Ectodermal cell (in vitro differentiated cells): ENCODE results near the gene GLIPR2.

Experiments used
- H3K27ac ChIP-seq: 2 replicates; pipeline ENCODE4 v1.7.0; 2013; ENCODE audit warnings: mild to moderate bottlenecking, low read depth, low read length; ENCODE audit not compliant: insufficient read depth, poor library complexity, severe bottlenecking
- H3K27me3 ChIP-seq: 2 replicates; pipeline ENCODE4 v1.7.0; 2013; ENCODE audit warnings: mild to moderate bottlenecking, low read length; ENCODE audit not compliant: insufficient read depth, control insufficient read depth, poor library complexity, severe bottlenecking
- H3K36me3 ChIP-seq: one replicate; pipeline ENCODE4 v1.7.0; 2013; ENCODE audit warnings: low read length; ENCODE audit not compliant: control insufficient read depth, insufficient read depth
- H3K4me1 ChIP-seq: one replicate; pipeline ENCODE4 v1.7.0; 2013; ENCODE audit warnings: low read length; ENCODE audit not compliant: control insufficient read depth, insufficient read depth
- H3K4me3 ChIP-seq: 2 replicates; pipeline ENCODE4 v1.7.0; 2013; ENCODE audit warnings: low read depth, low read length, control low read depth; ENCODE audit not compliant: insufficient read depth
- H3K9me3 ChIP-seq: 2 replicates; pipeline ENCODE4 v1.7.0; 2013; ENCODE audit warnings: mild to moderate bottlenecking, low read length, moderate library complexity; ENCODE audit not compliant: control insufficient read depth
- WGBS, 2 experiments: methylation state at CpG; one replicate each; pipeline ENCODE4 v1.1.7; 2013; ENCODE audit warnings: missing lambda C conversion rate in 2 of 2; 5-methylcytosine and 5-hydroxymethylcytosine counted together

The GLIPR2 gene

DNA sequence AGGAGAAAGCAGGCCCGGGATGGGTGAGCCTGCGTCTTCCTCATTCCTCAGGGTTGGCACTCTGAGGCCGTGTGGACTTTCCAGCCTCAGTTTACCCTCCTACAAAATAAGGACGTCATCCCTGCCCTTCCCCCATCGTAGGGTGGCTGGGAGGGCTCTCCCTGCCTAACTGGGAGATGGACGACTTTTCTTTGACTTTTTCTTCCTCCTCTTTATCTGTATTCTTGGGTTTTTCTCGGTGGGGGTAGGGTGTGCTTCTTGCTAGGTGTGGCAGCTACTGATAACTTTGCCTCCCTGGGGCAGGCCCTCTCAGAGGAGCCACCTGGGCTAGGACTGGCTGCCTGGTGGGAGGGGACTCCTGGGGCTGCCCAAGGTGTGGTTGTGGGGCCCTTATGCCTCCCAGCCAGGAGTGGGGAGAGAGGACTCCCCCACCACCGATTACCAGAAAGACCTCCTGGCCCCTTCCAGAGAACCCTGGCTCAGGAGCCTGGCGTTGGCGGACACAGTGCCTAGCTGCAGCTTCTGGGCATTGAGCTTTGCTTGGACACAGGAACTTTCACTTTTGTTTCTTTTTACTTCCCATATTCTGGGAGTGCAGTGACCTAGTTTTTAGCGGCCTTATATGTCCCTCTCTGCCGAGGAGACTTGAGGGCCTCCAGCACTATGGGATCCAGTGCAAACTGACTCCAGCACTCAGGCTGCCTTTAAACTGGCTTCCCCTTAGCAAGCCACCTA is 6.1 kb downstream of the GLIPR2 start:
- peaks cover 8% of the 10 kb centered on the region for H3K36me3 ChIP-seq
- peaks cover 6% of the 10 kb centered on the region for H3K4me1 ChIP-seq
- no peaks in the 10 kb centered on the region for H3K9me3 ChIP-seq
- H3K27ac ChIP-seq = no peak overlapping the region
- no peak overlapping the region for H3K4me3 ChIP-seq
- peaks cover 10% of the 10 kb centered on the region for H3K27me3 ChIP-seq
- WGBS, 2 experiments = 91 to 93% methylated on average over 12 of the region's 12 CpGs

- Histone ChIP-seq H3K9me3 (no peaks in the 10 kb centered on the region), H3K4me1 (peaks cover 3% of the 10 kb centered on the region), H3K4me3 (no peak overlapping the region), H3K27me3 (peaks cover 4% of the 10 kb centered on the region), H3K36me3 (peaks cover 8% of the 10 kb centered on the region), H3K27ac (no peak overlapping the region)
- 91 to 94% methylated on average over 13 of the region's 13 CpGs for WGBS, 2 experiments
Measured at GRCh38 chr9:36143245-36143641, 6.7 kb downstream of the GLIPR2 start.

DNA sequence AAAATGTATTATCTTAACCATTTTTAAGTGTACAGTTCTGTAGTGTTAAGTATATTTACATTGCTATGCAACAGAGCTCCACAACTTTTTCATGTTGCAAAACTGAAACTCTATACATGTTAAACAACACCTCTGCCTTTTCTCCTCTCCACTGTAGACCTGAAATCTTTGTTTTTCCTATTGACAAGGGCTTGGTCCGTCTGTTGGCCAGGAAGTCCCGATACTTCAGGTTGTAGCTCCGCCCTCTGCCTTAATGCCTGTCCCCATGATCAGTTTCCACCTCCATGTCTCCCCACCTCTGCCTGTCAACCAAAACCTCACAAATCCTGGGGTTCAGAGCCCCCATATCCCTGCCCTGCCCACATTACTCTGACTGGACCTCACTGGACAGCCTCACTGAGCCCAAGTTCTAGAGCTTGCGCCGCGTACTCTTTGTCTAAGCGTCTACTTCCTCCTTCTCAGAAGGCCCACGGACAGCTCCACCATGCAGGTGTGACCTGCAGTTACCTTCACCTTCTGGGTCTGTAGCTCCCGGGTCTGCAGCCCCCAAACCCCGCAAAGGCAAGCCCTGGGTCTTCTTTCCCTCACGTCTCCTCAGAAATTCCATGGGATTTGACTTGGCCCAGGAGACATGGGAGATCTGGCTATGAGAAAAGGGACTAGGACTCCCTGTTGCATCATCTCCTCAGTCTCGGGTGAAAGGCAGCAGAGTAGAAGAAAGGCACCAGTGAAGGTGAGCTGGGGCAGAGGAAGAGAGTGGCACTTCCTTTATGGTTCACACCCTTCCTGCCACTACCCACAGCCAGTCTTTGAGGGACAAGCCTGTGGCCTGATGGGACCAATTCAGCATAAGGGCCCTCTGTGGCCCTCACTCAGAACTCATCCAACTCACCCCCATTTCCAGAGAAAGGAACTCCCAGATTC is 8.0 kb downstream of the GLIPR2 start:
- H3K36me3 ChIP-seq = peaks cover 8% of the 10 kb centered on the region
- H3K4me1 ChIP-seq = peaks cover 3% of the 10 kb centered on the region
- no peaks in the 10 kb centered on the region for H3K9me3 ChIP-seq
- H3K27ac ChIP-seq = no peak overlapping the region
- no peaks in the 10 kb centered on the region for H3K27me3 ChIP-seq
- H3K4me3 ChIP-seq = no peak overlapping the region
- 93 to 95% methylated on average over 12 of the region's 12 CpGs for WGBS, 2 experiments

DNA sequence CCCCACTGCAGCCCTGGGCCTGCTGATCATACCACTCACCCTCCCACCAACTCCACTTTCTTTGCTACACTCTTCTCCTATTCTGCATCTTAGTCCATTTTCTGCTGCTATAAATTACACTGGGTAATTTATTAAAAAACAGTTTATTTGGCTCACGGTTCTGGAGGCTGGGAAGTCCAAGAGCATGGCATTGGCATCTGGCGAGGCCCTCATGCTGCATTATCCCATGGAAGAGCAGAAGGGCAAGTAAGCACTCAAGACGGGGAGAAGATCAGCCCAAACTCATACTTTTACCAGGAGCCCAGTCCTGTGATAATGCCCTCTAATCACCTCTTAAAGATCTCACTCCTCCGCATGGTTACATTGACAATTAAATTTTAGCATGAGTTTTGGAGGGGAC is 9.4 kb downstream of the GLIPR2 start:
- Histone ChIP-seq H3K4me1 (peaks cover 3% of the 10 kb centered on the region), H3K9me3 (no peaks in the 10 kb centered on the region), H3K36me3 (peaks cover 8% of the 10 kb centered on the region), H3K27me3 (no peaks in the 10 kb centered on the region), H3K4me3 (no peak overlapping the region), H3K27ac (no peak overlapping the region)
- WGBS, 2 experiments = 95 to 97% methylated on average over 4 of the region's 4 CpGs

GRCh38 chr9:36146651-36147050 is 10.1 kb downstream of the GLIPR2 start:
- Histone ChIP-seq H3K4me3 (no peak overlapping the region), H3K27me3 (no peaks in the 10 kb centered on the region), H3K4me1 (no peaks in the 10 kb centered on the region), H3K27ac (no peak overlapping the region), H3K36me3 (peaks cover 8% of the 10 kb centered on the region), H3K9me3 (no peaks in the 10 kb centered on the region)
- 89 to 90% methylated on average over 10 of the region's 10 CpGs for WGBS, 2 experiments

- WGBS, 2 experiments = 93 to 94% methylated on average over 14 of the region's 14 CpGs
- H3K4me3 ChIP-seq = no peak overlapping the region
- H3K9me3 ChIP-seq = no peaks in the 10 kb centered on the region
- no peak overlapping the region for H3K27ac ChIP-seq
- H3K36me3 ChIP-seq = peaks cover 8% of the 10 kb centered on the region
- H3K27me3 ChIP-seq = no peaks in the 10 kb centered on the region
- no peaks in the 10 kb centered on the region for H3K4me1 ChIP-seq
Measured at GRCh38 chr9:36147441-36148175, 11.1 kb downstream of the GLIPR2 start.

DNA sequence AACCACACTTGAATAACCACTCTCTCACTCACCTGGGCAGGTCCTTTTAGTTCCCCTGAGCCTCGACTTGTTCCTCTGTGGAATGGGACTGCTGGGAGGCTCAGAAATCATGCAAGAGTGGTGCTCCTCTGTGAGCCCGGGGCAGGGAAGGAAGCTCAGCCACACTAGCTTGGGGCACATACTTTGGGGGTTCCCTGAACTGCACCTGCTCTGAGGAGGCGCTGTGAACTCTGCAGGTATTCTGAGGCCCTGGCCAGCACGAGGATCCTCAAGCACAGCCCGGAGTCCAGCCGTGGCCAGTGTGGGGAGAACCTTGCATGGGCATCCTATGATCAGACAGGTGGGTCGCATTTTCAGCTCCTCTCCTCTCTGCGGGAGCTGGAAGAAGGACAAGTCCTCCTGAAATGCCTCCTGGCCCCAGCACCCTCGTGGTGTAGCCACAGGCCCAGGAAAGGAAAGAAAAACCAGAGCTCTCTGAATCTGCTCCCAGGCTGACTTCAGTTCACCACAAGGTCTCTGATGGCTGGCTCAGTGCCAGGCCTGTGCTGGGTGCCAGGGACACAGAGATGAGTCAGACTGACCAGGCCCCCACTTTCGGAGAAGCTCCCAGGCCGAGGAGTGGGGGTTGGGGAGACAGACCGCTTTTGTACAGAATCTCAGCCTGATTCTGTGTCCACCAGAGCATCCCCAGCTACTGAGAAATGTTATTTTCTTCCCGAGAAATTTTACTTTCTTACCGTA is 11.9 kb downstream of the GLIPR2 start:
- Histone ChIP-seq H3K27ac (no peak overlapping the region), H3K9me3 (no peaks in the 10 kb centered on the region), H3K36me3 (peaks cover 8% of the 10 kb centered on the region), H3K4me1 (no peaks in the 10 kb centered on the region), H3K27me3 (no peaks in the 10 kb centered on the region), H3K4me3 (no peak overlapping the region)
- 91 to 92% methylated on average over 14 of the region's 14 CpGs for WGBS, 2 experiments

GRCh38 chr9:36149197-36149596 is 12.7 kb downstream of the GLIPR2 start:
- no peaks in the 10 kb centered on the region for H3K4me1 ChIP-seq
- H3K27me3 ChIP-seq = no peaks in the 10 kb centered on the region
- no peaks in the 10 kb centered on the region for H3K9me3 ChIP-seq
- H3K27ac ChIP-seq = no peak overlapping the region
- WGBS, 2 experiments = 88 to 89% methylated on average over 4 of the region's 4 CpGs
- peaks cover 4% of the 10 kb centered on the region for H3K36me3 ChIP-seq
- H3K4me3 ChIP-seq = no peak overlapping the region

- H3K4me1 ChIP-seq = peaks cover 3% of the 10 kb centered on the region
- no peaks in the 10 kb centered on the region for H3K9me3 ChIP-seq
- no peak overlapping the region for H3K4me3 ChIP-seq
- WGBS, 2 experiments = 90 to 93% methylated on average over 4 of the region's 4 CpGs
- H3K36me3 ChIP-seq = no peaks in the 10 kb centered on the region
- no peaks in the 10 kb centered on the region for H3K27me3 ChIP-seq
- no peak overlapping the region for H3K27ac ChIP-seq
Measured at GRCh38 chr9:36150574-36151315, 14.2 kb downstream of the GLIPR2 start.
